ENCODE measurements around the gene CST4.
"Not testable (repeated sequence)": the region's sequence is repeated elsewhere in the genome, so short reads cannot be mapped to it uniquely, and the experiment has no call there.

The CST4 gene

GRCh38 chr20:23659610-23659988 is 29.2 kb downstream of the CST4 start:
- DNase-seq = not testable (repeated sequence)

- no peak for DNase-seq
These were observed 29.7 kb downstream of the CST4 start for GRCh38 chr20:23658989-23659609.

- no peak for DNase-seq
These were observed 30.5 kb downstream of the CST4 start for GRCh38 chr20:23658336-23658735.

- no peak for DNase-seq
These were observed 31.6 kb downstream of the CST4 start for GRCh38 chr20:23657202-23657601.

GRCh38 chr20:23656372-23656771 is 32.5 kb downstream of the CST4 start:
- no peak for DNase-seq

- DNase-seq = no peak
These were observed 33.2 kb downstream of the CST4 start for GRCh38 chr20:23655491-23656211.

GRCh38 chr20:23654717-23655116 is 34.1 kb downstream of the CST4 start:
- no peak for DNase-seq

- DNase-seq = no peak
These were observed 34.8 kb downstream of the CST4 start for GRCh38 chr20:23654000-23654399.

- DNase-seq = no peak
These were observed 35.4 kb downstream of the CST4 start for GRCh38 chr20:23653400-23653938.

GRCh38 chr20:23652926-23653325 is 35.9 kb downstream of the CST4 start:
- no peak for DNase-seq

GRCh38 chr20:23652371-23652770 is 36.5 kb downstream of the CST4 start:
- no peak for DNase-seq

- no peak for DNase-seq
These were observed 37.7 kb downstream of the CST4 start for GRCh38 chr20:23651117-23651516.

- DNase-seq = no peak
These were observed 38.9 kb downstream of the CST4 start for GRCh38 chr20:23649830-23650417.

- DNase-seq = no peak
These were observed 39.6 kb downstream of the CST4 start for GRCh38 chr20:23649242-23649641.

GRCh38 chr20:23647346-23647745 is 41.5 kb downstream of the CST4 start:
- DNase-seq = no peak

- no peak for DNase-seq
These were observed 42.5 kb downstream of the CST4 start for GRCh38 chr20:23646106-23646873.

- DNase-seq = no peak
These were observed 43.3 kb downstream of the CST4 start for GRCh38 chr20:23645575-23645974.

GRCh38 chr20:23644164-23644563 is 44.7 kb downstream of the CST4 start:
- DNase-seq = no peak

GRCh38 chr20:23643659-23644058 is 45.2 kb downstream of the CST4 start:
- no peak for DNase-seq

GRCh38 chr20:23641936-23642751 is 46.7 kb downstream of the CST4 start:
- peak in 1 of 2 experiments; percentile 36 for DNase-seq

- no peak for DNase-seq
These were observed 47.9 kb downstream of the CST4 start for GRCh38 chr20:23640671-23641667.
